A375 (cell line): ENCODE measurements around the gene MBD3L2. TPM values are rescaled to one million over a fixed set of nuclear protein-coding genes. Genes with fewer than 3 reads are reported as not detected.

Experiments used
- total RNA-seq: library from RNA; depleted of rRNA; stranded (reverse); fragments of >200 nt; shearing (Covaris generic); gene quantifications from 2 replicates; pipeline ENCODE4 v1.2.3, GENCODE V29; 2014; rRNA removed

Gene MBD3L2
- not detected in 2 replicates for total RNA-seq

DNA sequence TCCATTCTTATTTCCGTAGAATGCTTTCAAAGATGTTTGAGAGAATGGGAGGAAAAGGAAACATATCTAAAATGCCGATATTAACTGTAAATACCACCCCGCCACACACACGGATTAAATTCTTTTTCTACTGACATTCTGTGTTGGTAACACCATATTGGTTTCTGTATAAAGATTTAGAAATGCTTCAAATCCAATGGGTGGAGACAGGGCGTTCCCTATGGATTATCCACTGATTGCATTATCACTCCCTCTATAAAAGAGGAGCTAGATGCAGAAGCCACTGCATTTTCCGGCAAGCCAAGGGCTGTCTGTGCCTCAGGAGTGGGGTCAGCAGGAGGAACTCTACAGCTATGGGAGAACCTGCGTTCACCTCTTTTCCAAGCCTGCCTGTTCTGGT lies at the start of gene MBD3L2:
Gene MBD3L2 (plus strand): TSS at position 301 of the 400 bp plus-strand sequence. CDS start 53 bp downstream, at position 354.

GRCh38 chr19:7021331-7021730 lies 27.8 kb upstream of the MBD3L2 start, which contains the start of gene MBD3L2B:
Gene MBD3L2B, minus strand, starts transcription at chr19:7021431. Its CDS starts 34 bp downstream, at chr19:7021397.

GRCh38 chr19:7030278-7030677 lies 18.8 kb upstream of the MBD3L2 start, which contains the start of gene MBD3L5:
Gene MBD3L5, plus strand, starts transcription at chr19:7030578. Its CDS starts 34 bp downstream, at chr19:7030612.

DNA sequence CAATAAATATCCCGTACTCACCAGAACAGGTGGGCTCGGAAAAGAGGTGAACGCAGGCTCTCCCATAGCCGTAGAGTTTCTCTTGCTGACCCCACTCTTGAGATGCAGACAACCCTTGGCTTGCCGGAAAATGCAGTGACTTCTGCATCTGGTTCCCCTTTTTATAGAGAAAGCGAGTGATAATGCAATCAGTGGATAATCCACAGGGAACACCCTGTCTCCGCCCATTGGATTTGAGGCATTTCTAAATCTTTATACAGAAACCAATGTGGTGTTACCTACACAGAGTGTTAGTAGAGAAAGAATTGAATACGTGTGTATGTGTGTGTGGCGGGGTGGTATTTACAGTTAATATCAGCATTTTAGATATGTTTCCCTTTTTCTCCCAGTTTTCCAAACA lies 9.0 kb upstream of the MBD3L2 start, which contains the start of gene MBD3L4:
Gene MBD3L4 (minus strand): TSS at position 101 of the 400 bp plus-strand sequence. CDS start 35 bp downstream, at position 66.

DNA sequence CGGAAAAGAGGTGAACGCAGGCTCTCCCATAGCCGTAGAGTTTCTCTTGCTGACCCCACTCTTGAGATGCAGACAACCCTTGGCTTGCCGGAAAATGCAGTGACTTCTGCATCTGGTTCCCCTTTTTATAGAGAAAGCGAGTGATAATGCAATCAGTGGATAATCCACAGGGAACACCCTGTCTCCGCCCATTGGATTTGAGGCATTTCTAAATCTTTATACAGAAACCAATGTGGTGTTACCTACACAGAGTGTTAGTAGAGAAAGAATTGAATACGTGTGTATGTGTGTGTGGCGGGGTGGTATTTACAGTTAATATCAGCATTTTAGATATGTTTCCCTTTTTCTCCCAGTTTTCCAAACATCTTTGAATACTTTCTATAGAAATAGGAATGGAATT lies 9.5 kb downstream of the MBD3L2 start, which contains the start of gene MBD3L3:
Gene MBD3L3 (minus strand): TSS at position 101 of the 400 bp plus-strand sequence. CDS start 71 bp downstream, at position 30.

GRCh38 chr19:7069042-7069903 lies 20.2 kb downstream of the MBD3L2 start, which contains the start of gene ZNF557:
Gene ZNF557, plus strand, starts transcription at chr19:7069703. Its CDS starts 5,372 bp downstream, at chr19:7075075.

Other genes starting within 250 kb of the MBD3L2 start
- gene ADGRE1, start 161.7 kb upstream of the MBD3L2 start, total RNA-seq, result 4.6 and 4.9 TPM in 2 replicates
- gene MBD3L2B, start 27.9 kb upstream of the MBD3L2 start, total RNA-seq, result not detected in 2 replicates
- gene MBD3L5, start 18.7 kb upstream of the MBD3L2 start, total RNA-seq, result not detected in 2 replicates
- gene MBD3L4, start 9.1 kb upstream of the MBD3L2 start, total RNA-seq, result not detected in 2 replicates
- not detected in 2 replicates for gene MBD3L3, start 9.4 kb downstream of the MBD3L2 start, total RNA-seq
- gene ZNF557, start 20.4 kb downstream of the MBD3L2 start, total RNA-seq, result 11.2 and 12.8 TPM in 2 replicates
- 13.8 and 17.4 TPM in 2 replicates for gene INSR, start 245.1 kb downstream of the MBD3L2 start, total RNA-seq